CD4-positive, alpha-beta T cell treated with Interleukin-21 for 1 hour (primary cell): Measurements from ENCODE around the gene DLEC1.
"Not testable (repeated sequence)": the region's sequence is repeated elsewhere in the genome, so short reads cannot be mapped to it uniquely, and the experiment has no call there.

Experiments used
- DNase-seq: peaks from one replicate; pipeline ENCODE4 v3.0.0-alpha.2; 2020

The DLEC1 gene

DNA sequence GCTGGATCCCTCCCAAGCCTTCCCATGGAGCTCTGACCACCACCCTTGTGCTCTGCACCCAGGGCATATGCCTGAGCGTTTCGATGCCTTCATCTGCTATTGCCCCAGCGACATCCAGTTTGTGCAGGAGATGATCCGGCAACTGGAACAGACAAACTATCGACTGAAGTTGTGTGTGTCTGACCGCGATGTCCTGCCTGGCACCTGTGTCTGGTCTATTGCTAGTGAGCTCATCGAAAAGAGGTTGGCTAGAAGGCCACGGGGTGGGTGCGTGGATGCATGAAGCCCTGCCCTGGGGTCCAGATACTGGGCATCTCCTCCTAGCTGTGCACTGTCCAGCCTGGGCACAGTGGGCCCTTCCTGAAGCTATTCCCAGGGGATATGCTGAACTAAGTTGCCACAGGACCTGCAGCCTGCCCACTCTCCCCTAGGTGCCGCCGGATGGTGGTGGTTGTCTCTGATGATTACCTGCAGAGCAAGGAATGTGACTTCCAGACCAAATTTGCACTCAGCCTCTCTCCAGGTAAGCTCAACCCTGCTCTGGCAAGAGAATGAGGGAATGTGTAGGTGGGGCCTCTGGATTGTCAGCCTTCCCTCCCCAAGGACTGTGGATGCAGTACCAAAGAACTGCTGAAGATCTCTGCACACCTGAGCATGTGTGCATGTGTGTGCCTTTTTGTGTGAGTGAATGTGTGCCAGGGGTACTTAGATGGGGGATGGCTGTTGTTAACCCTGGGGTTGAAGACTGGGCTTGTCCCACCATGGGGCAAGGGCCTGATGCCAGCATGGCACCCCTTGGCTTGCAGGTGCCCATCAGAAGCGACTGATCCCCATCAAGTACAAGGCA lies 101.5 kb downstream of the DLEC1 start:
- no peak for DNase-seq

GRCh38 chr3:38141173-38141951 lies 102.4 kb downstream of the DLEC1 start:
- DNase-seq, result no peak

DNA sequence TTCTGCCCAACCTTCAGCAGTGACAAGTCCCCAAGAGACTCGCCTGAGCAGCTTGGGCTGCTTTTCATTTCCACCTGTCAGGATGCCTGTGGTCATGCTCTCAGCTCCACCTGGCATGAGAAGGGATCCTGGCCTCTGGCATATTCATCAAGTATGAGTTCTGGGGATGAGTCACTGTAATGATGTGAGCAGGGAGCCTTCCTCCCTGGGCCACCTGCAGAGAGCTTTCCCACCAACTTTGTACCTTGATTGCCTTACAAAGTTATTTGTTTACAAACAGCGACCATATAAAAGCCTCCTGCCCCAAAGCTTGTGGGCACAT lies 102.9 kb downstream of the DLEC1 start:
- DNase-seq, result no peak

DNA sequence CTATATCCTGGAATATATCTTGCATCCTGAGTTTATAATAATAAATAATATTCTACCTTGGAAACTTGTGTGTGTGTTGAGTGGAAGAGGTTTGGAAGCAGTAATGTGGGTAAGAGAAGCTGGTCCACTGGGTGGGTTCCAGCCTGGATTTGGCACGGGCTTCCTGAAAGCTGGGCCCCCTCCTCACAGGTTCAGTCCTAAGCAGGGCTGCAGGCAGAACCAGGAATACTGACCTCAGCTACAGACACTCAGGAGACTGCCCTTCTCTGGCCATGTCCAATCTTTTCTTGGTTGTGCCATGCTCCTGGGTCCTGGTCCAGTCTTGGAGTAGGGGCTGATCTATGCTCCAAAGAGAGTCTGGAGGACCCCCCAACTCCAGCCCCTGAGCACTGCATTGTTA lies 104.0 kb downstream of the DLEC1 start:
- no peak for DNase-seq

DNA sequence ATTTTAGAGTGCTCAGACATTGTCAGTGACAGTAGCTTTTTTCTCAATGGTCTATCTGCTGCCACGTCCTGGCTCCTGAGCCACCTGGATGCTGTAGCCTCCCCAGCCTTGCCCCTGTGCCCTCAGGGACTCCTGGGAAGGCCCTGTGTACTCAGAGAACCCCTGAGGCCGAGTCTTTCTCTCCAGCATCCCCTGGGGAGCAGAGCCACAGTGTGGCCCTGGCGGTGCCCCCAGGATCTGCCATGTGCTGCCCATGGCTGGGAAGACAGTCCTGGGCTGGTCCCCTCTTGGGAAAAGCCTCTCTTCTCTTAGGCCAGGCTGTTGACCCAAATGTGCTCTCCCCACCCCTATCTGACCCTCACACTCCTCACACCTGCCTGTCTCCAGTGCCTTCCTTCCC lies 104.5 kb downstream of the DLEC1 start:
- DNase-seq, result no peak

- DNase-seq, result no peak
These were observed 107.5 kb downstream of the DLEC1 start for GRCh38 chr3:38146504-38146903.

GRCh38 chr3:38147421-38147820 lies 108.4 kb downstream of the DLEC1 start:
- DNase-seq, result no peak

DNA sequence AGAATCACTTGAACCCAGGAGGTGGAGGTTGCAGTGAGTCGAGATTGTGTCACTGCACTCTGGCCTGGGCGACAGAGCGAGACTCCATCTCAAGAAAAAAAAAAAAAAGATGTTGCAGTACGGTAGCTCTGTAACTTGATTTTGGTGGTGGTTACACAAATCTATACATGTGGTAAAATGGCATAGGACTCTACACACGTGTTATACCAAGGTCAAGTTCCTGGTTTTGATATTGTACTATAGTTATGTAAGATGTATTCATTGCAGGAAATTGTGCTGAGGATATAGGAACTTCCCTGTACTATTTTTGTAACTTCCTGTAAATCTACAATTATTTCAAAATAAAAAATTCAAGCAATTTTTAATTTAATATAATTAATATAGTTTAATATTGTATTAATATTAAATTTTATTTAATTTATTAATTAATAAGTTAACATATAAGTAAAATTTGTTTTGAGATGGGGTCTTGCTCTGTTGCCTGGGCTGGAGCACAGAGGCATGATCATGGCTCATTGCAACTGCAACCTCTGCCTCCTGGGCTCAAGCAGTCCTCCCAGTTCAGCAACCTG lies 109.4 kb downstream of the DLEC1 start:
- DNase-seq, result no peak

- no peak for DNase-seq
These were observed 110.7 kb downstream of the DLEC1 start for GRCh38 chr3:38149708-38150107.

GRCh38 chr3:38150780-38151528 lies 111.9 kb downstream of the DLEC1 start:
- no peak for DNase-seq

- peak; percentile 60 for DNase-seq
These were observed 112.8 kb downstream of the DLEC1 start for GRCh38 chr3:38151667-38152265.

DNA sequence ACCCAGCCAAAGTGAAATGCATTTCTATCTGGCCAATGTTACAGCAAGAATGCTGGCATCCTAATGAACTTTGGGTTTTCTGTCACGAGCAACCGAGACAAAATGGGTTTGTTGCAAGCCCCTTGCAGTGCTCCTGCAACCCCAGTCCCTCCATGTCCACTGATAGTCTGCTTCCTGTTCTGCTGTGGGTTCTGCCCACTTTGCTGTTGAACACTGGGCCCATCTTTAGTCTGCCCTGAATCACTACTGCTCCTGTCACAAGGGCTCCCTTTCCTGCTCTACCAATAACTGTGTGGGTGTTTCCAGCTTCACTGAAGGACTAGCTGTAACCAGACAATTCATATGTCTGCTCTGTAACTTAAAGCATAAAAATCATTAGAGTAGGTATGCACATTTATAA lies 113.6 kb downstream of the DLEC1 start:
- DNase-seq, result no peak

DNA sequence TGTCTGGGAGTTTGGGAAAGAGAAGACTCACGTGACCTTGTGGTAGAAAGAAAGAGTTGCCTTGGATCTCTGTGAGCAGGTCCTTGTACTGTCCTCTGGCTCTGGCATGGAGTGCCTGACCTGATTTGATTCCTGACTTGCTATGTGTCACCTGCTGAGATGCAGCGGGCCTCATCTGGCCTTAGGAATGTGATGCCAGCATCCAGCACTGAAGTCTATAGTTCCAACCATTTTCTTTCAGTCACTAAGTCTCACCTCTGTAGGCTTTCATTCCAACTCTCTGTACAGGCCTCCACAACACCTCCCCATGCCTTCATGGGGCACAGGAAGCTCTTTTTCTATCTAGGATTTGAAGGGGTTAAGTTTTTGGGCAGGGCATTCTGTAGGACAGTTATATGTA lies 114.2 kb downstream of the DLEC1 start:
- DNase-seq, result no peak

GRCh38 chr3:38154033-38154494 lies 115.1 kb downstream of the DLEC1 start:
- no peak for DNase-seq

DNA sequence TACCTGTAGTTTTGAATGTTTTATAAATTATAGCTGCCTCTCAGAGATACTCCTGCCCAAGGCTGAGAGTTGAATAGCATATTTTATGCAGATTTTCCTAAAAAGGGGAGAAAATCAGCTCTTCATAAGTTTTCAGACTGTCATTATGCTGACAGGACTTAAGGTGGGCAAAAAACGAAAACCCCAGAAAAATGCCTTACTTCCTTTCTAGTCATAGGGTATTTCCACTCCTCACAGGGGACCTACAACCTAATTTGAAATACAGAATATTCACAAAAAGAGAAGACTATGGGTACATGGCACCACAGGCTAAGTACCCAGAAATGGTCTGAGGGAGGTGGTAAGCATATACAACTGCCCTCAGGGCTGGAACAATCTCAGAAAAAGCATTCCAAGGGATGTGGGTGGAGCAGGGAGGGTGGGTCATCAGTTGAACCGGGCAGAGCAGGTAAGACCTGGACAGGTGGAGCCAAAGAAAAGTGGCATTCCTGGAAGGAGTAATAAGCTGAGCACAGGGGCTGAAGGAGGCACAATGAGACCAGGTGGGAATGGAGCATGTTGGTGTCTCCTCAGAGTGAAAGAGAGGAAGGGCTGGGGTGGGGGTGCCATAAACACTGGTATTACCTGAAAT lies 115.7 kb downstream of the DLEC1 start:
- no peak for DNase-seq

- DNase-seq, result no peak
These were observed 116.8 kb downstream of the DLEC1 start for GRCh38 chr3:38155825-38156224.

DNA sequence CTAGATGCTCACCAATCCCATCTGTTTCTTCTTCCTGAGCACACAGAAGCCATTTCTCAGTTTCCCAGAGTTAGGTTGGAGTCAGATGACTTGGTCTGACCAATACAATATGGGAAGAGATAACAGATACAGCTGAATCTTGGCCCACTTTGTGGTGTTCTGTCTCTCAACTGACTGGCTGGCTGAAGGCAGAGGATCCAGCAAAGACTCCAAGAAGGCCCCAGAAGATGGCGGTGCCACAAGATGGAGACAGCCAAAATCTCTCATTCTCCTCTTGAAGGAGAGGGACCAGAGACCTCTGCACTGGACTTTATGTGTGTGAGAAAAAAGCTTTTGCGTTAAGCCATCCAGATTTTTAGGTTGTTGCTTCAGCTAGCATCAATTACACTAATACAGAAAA lies 118.1 kb downstream of the DLEC1 start:
- no peak for DNase-seq

DNA sequence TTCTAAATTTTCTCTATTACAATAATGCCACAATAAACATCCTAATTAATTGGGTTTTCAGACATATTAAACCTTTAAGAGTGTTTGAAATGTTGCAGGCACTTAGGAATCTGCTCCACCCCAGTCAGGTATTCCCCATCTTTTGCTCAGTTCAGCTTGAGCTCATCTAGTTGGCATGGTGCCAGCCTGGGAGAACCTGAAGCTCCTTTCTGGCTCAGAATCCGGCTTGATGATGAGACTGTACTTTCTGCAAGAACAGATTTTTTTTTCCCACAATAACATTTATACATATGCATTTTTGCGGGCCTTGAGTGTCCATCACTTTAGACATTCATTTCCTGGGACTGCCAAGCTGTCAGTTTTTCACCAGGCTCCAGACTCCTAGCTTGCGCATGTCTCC lies 118.6 kb downstream of the DLEC1 start:
- no peak for DNase-seq

DNA sequence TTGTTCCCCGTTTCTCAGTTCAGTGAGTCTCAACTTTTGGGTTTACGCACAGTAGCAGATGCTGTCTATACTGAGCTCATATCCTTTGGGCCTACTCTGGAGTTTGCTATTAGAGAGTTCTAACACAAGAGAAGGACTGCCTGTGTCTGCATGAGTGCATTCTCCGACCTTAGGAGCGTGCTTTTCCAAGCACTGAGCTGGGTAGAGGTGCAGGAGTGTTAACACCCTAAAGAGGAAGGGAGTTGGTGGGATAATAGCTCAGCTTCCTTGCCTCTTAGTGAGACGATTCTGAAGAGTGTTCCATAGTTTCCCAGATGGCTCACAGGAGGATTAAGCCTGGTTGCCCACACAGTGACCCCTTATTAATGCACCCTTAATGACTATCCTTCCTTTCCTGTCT lies 119.5 kb downstream of the DLEC1 start:
- DNase-seq, result no peak

DNA sequence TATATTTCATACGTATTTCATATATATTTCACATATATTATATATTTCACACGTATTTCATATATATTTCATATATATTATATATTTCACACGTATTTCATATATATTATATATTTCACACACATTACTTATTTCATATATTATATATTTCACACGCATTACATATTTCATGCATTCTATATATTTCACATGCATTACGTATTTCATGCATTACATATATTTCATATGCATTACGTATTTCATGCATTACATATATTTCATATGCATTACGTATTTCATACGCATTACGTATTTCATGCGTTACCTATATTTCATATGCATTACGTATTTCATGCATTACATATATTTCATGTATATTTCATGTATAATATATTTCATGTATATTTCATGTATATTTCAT lies 121.7 kb downstream of the DLEC1 start:
- not testable (repeated sequence) for DNase-seq

DNA sequence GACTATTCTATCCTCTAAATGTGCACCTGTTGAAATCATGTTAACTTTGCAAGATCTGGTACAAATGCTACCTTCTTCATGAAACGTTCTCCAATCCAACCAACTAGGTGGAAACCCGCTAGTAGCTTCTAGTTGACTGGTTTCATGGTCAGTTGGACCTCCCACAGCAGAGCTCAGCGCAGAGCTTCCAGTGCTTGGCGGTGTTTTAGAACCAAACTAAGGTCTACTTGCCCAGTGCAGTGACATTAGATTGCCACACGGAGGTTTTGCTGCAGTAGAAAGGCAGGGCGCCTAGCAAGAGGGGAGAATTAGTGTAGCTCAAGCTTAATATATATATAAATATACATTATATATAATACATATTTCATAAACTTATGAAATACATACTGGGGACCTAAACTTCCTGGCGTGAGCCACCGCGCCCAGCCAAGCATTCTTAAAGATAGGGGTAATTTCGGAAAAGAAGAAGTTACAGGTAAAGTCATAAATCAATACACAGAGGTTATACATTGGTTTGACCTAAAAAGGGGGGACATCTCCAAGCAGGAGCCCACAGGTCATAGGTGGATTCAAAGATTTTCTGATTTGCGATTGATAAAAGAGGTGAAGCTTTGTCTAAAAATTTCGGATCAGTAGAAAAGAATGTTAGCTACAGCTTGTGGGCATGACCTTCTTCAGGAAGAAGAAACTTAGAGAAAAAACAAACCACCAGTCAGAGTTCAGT lies 124.3 kb downstream of the DLEC1 start:
- DNase-seq, result peak; percentile 42
